GM18526 (cell line): ENCODE data around the gene LDAF1.

ENCODE experiments used
- POLR2A ChIP-seq: IDR thresholded peaks from 3 replicates; pipeline ENCODE4 v1.6.1; 2011; ENCODE audit not compliant: insufficient read length; ENCODE audit errors: extremely low read depth

Gene LDAF1

DNA sequence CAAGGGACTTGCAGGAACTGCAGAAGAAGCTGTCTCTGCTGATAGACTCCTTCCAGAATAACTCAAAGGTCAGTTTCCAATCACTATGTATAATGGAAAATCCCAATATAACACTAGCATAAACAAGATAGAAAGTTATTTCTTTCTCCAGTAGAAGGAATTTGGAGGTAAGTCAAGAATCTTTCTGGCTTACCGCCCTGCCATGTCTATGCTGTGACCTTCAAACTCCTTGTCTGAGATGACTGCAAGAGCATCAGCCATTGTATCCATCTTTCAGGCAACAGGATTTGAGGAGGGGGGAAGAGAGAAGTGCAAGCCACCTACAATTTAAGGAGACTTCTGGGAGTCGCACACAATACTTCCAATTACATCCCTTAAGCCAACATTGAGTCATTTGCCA lies 2.7 kb downstream of the LDAF1 start:
- no peak for TF ChIP-seq POLR2A

DNA sequence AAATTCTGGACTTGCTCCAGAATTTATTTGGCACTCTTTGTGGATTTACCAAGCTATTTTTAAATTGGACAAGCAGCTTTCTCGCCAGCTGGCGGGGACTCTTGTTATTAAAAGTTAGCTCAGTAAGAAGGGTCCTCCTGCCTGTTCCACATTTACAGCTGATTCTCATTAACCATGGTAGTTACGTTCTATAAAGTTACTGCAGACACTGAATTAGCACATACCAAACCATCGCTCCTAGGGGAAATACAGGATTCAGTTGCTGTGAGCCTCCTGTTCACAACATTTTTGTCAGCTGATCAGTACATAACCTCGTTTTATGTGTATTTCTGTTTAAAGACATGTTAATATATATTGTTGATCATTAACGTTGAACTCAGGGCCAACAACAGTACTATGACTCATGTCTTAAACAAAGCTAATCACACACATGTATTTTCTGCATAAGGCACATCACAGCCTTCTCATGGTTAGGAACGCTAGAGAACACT lies 4.2 kb downstream of the LDAF1 start:
- no peak for TF ChIP-seq POLR2A

GRCh38 chr16:21163576-21163975 lies 5.1 kb downstream of the LDAF1 start:
- TF ChIP-seq POLR2A: no peak

DNA sequence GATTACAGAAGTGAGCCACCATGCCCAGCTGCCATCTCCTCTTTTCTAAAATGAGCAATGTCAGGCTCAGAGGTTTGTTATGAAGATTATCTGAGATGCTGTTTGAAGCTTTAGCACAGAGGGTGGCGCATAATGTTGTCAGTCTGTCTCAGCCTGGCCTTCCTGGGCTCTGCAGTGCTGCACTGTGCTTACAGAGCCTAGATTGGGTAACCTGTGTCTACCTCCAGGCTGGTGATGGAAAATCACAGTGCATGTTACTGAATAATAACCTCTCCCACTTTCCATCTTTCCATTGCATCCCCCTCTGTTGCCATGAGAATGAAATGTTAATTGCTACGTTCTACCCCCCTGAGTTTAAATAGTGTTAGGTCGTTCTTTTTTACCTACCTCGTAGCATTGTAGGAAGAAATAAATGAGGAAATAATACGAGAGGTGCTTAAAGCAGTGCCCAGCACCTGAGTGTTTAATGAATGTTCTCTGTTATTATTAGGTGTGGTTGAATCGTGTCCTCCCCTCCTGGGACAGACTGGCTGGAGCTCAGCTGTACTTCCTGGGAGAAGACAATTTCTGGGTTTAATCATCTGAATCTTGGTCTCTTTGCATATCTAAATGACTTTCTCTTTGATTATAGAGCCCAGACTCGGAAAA lies 6.2 kb downstream of the LDAF1 start:
- TF ChIP-seq POLR2A: no peak

DNA sequence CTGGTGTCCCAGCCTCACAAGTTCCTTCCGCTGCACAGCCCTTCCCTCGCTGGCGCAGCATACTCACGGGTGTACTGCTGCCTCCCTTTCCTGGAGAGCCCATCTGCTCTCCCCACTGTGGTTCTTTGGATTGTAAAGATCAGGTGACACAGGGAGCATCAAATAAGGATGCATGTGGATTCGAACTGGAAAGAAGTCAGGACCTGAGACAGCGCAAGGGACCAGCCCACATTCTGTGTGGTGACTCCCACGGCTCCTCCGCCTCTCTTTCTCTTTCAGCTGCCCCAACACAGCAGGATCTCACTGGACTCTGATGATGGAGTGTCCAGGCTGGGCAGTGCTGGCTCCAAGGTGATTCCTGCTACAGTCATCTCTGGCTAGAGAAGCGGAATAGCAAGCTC lies 8.1 kb downstream of the LDAF1 start:
- TF ChIP-seq POLR2A: no peak

DNA sequence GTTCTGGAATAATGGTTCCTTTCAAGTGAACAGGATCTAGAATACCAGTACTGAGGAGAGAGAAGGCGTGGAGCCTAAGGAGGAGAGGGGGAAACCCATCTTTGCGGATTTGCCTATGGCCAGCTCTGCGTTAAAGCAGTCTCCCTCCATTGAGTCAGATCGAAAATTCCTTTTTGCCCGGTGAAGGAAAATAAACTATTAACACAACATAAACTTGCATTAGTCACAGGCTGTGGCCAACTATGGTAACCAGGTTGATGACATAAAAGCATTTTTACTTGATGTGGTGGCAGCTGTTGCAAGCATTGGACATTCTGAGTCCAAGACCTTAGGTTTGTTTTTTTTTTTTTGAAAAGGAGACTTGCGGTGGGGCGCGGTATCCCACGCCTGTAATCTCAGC lies 8.9 kb downstream of the LDAF1 start:
- no peak for TF ChIP-seq POLR2A

DNA sequence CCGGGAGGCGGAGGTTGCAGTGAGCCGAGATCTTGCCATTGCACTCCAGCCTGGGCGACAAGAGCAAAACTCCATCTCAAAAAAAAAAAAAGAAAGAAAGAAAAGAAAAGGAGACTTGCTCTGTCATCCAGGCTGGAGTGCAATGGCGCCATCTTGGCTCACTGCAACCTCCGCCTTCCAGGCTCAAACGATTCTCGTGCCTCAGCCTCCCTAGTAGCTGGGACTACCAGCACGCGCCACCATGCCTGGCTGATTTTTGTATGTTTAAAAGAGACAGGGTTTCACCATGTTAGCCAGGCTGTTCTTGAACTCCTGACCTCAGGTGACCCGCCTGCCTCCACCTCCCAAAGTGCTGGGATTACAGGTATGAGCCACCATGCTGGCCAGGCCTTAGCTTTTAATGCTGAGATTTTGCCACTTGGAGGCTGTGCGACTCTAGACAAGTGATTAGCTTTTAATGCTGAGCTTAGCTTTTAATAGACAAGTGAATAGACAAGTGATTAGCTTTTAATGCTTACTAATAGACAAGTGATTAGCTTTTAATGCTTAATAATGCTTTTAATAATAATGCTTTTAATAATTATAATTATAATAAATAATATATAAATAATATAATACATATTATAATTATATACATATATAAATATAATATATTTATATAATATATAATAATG lies 9.6 kb downstream of the LDAF1 start:
- no peak for TF ChIP-seq POLR2A

DNA sequence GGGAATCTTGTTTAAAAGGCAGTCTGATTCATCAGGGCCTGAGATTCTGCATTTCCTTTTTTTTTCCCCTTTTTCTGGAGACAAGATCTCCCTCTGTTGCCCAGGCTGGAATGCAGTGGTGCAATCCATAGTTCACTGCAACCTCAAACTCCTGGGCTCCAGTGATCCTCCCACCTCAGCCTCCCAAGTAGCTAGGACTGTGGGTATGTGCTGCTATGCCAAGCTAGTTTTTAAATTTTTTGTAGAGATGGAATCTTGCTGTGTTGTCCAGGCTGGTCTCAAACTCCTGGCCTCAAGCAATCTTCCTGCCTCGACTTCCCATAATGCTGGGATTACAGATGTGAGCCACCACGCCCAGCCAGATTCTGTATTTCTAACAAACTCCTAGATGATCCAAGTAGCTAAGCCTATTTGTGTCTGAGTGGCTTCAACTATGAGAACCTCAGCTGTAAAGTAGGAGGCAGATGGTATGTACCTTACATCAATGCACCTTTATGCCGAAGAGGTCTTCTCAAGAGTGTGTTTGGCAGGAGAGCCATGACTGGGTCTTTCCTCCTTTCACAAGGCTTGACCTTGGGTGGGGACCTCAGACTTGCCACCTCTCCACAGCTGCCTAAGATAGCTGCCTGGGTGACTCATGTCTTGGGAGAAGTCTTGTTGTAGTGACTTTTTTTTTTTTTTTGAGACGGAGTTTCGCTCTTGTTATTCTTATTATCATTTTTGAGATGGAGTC lies 10.9 kb downstream of the LDAF1 start:
- no peak for TF ChIP-seq POLR2A

GRCh38 chr16:21172650-21173049 lies 14.2 kb downstream of the LDAF1 start:
- no peak for TF ChIP-seq POLR2A

DNA sequence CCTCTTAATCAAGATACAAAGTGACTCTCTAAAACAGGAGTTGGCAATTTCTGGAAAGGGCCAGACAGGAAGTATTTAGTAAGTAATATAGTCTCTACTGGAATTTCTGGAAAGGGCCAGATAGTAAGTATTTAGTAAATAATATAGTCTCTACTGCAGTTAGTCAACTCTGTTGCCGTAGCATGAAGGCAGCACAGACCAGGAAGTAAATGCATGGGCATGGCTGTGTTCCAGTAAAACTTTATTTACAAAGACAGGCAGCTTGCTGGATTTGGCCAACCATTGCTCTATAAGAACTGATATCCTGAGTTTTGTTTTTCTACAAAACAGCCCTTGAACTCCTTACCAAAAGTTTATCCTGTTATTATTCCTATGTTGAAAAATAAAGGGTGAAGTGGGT lies 16.9 kb downstream of the LDAF1 start:
- TF ChIP-seq POLR2A: no peak

DNA sequence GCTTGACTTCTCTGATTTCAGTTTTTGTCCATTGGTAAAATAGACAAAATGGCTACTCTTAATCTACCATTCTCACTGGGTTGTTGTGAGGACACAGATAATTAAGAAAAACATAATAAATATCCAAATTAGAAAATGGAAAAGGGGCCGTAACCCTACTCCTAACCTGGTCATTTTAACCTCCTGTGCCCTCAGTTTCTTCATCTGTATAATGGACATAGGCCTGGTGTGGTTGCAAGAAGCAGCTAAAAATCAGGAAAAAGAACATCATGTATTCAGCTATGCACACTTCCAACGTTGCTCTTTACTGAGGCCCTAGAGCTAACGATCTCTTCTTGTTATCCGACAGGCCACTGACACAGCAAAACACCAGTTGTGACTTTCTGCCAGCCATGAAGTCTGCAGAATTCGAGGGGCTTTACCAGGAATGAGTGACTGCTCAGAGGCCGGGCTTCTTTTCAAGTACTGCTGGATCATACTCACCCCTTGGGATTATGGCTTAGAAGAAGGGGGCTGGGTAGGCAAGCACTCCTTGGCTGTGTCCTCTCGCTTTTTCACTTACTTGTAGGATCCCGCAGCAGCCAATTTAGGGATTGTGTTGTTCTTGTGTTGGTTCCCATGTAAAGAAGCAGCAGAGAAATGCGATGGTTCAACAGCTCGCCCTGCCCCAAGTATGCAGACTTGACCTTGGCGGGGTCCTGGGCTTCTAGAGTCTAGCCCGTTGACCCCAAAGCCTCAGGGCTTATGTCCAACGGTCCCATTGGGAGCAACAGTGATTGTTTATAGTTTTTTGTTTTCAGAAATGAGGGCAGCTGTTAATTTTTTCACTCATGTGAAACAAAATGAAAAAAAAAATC lies 20.9 kb downstream of the LDAF1 start:
- TF ChIP-seq POLR2A: no peak

DNA sequence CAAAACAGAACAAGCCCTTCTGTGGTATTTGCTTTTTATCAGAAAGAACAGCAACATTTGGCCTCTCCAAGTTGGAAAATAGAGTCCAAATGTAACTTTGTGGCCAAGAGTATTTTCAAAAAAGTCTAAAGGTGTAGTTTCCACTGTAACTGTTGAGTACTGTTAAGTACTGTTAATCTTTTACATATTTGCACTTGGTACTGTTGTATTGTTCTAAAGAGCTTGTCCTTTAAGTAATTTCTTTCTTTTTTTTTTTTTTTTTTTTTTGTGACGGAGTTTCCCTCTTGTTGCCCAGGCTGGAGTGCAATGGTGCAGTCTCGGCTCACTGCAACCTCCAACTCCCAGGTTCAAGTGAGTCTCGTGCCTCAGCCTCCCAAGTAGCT lies 21.5 kb downstream of the LDAF1 start:
- no peak for TF ChIP-seq POLR2A

GRCh38 chr16:21183995-21184394 lies 25.5 kb downstream of the LDAF1 start:
- no peak for TF ChIP-seq POLR2A

DNA sequence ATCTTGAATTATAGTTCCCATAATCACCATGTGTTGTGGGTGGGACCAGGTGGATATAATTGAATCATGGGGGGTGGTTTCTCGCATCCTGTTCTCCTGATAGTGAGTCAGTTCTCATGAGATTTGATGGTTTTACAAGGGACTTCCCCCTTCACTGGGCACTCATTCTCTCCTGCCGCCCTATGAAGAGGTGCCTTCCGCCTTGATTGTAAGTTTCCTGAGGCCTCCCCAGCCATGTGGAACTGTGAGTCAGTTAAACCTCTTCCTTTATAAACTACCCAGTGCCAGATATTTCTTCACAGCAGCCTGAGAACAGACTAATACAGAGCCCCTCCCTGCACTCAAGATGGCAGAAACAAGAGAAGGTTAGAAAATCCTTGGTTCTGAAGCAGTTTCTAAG lies 26.4 kb downstream of the LDAF1 start:
- TF ChIP-seq POLR2A: no peak

- no peak for TF ChIP-seq POLR2A
These were observed 27.3 kb downstream of the LDAF1 start for GRCh38 chr16:21185659-21186325.
